ENCODE results near the gene SCML1.

Gene SCML1, protein sequence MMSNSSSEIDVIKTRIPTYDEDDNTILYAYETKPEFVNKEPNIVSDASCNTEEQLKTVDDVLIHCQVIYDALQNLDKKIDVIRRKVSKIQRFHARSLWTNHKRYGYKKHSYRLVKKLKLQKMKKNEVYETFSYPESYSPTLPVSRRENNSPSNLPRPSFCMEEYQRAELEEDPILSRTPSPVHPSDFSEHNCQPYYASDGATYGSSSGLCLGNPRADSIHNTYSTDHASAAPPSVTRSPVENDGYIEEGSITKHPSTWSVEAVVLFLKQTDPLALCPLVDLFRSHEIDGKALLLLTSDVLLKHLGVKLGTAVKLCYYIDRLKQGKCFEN

DNA sequence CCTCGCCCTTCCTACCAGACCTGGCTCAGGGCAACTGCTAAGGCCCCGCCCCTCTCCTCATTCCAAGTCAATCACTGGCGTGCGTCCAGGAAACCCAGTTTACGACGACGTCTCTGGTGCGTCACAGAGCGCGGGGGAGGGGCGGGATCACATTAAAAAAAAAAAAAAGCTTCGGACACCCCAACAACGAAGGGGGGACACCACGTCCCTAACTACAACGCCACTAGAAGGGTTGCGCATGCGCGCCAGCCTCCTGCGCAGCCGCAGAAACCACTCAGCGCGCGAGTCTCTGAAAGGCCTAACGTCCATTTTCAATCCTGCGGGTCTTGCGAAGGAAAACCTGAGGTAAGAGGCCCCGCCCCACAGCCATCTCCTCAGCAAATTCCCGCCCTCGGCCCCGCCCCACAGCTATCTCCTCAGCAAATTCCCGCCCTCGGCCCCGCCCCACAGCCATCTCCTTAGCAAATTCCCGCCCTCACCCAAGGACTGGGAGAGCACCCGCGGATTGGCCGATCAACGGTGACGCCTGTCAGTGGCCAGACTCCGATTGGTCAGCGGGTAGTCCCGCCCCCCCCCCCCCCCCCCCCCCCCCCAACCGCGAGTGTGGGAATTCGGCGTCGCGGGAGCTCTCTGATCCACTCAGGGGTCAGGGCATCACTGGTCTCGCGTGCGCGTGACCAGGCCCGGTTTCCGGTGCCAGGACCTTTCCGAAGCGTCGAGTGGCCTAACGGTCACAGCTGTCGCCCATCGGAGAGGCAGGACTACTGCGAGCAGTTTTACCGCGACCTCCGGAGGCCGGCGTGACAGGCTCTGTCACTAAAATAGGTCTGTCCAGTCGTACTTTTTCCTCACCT, at the start of gene SCML1:
SCML1 (plus strand) TSS at position 638 of the 854 bp plus-strand sequence. CDS start 6,694 bp downstream, outside the sequence.
- DNase-seq, result peak; percentile 90

DNA sequence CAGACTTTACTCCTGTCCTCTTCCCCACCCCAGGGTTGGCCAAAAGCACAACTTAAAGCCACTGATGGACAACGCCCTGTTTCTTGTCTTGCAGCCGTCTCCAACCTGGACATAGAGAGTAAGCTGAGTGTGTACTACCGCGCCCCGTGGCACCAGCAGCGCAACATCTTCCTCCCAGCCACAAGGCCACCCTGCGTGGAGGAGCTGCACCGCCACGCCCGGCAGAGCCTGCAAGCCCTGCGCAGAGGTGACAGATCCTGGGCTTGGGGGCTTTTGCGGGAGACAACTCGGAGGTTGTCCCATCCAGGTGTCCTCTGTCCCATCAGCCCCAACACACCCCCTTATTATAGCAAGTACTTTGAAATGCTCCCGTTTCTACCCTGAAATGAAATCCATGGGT, 49.6 kb upstream of the SCML1 start:
- no peak for DNase-seq

DNA sequence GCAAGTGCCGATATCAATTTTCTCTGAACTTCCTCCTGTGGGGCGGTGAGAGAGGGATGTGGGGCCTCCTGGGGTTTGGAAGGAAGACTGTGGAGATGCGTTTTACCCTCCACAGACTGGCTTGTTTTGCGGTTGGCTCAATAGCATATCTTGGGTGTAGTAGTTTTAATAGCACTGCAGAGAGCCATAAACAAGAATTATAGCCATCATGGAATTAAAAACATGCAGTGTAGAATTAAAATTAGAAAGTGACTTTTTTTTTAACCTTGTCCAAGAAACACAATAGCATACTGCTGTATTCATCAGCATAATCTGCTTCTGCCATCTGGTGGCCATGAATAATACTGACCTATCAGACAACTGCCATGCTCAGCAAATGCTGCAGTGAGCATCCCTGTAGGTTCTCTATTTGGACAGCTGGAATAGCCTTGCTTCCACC, 47.3 kb upstream of the SCML1 start:
- peak; percentile 51 for DNase-seq

DNA sequence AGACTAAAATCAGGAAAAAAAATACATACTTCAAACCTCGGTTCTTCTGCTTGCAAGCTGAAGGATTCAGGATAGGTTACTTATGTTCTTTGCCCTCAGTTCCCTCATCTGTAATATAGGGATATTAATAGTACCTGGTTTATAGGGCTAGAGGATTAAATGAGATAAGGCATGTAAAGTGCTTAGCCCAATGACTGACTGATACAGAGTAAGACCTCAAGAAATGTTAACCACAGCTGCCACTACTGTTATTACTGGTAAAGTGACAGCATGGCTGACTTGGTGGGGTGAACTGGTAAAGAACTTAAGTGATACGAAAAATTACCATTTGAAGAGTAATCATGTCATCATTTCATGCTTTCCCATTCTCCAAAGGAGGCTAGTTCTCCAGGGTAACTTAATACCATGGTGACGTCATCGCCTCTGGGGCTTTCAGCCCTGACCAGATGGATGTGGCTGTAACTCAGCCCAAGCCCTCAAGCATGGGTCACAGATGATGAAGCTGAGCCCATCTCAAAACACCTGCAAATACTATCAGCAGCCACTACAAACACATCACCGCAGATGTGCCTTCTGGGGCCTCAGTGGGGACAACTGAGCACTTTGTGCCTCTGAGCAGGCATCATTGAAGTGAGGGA, 44.5 kb upstream of the SCML1 start:
- DNase-seq, result no peak

DNA sequence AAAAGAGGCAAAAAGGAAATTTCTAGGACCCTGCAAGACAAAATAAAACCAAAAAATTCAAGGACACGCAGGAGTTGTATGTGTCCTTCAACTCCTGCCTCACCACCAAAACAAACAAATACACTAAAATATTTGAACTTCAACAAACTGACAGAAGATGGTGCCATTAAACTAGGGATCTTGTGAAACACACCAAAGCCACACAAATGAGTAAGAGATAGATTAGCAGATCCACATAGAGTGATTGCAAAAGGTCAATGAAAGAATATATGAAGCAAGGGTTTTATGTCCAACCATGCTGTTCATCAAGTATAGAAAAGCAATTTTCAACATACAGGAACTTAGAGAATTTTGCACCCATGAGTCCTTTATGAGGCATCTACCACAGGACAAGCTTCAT, 40.1 kb upstream of the SCML1 start:
- DNase-seq, result no peak

DNA sequence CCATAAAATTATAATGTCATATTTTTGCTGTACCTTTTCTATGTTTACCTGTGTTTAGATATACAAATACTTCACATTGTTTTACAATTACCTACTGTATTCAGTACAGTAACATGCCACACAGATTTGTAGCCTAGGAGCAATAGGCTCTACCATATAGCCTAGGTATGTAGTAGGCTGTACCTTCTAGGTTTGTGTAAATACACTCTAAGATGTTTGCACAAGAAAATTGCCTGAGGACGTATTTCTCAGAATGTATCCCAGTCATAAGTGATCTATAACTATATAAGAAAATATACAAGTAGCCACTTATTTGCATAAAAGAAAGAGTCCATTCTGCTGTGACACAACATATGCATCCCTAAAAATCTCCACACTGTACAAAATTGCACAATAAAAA, 36.3 kb upstream of the SCML1 start:
- DNase-seq, result no peak

DNA sequence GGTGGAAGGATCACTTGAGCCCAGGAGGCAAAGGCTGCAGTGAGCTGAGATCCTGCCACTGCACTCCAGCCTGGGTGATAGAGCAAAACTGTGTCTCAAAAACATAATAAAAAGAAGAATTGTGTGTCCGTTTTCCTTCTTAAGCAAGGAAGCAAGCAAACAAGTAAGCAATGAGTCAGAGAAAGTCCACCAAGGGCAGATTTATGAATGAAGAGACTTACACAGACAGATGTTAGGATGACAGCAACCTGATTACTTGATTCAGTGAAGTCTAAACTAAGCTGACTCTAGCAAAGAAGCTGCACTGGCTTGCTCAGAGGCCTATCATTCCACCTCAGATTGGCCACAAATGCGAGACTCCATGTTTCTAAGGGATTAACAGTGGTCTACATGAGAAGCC, 34.1 kb upstream of the SCML1 start:
- DNase-seq, result no peak

DNA sequence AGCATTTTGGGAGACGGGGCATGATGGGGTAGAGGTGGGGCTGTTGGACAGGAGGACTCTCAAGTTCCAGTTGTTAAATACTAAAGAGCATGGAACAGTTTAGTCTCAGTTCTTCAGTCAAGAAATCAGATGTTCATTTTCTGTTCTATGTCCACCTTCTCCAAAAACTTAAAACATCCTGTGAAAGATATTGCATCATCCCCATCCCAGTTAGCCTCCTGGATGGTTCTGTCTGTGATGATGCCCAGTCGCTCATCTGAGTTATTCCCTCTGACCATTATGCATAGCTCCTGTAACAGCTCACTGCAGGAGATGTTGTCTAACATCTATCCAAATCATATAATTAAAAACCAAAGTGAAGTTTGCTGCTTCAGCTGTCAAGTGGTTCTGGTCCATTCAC, 32.1 kb upstream of the SCML1 start:
- no peak for DNase-seq

DNA sequence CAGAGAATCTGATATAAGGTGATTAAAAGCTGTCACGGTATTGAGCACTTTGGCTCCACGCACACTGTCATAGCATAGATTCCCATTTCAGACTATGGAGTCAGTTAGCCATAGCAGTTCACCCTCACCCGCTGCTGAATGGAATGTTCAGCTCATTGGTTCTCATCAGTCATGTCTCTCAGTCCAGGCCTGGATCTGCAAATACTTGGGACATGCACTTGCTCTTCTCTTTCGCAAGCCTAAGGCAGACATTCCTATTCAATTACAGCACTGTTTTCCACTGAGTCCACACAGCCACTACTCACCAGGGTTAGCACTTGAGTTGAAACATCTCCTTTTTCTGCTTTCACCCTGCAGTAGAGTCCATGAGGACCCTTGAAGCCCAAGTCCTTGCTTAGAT, 30.6 kb upstream of the SCML1 start:
- no peak for DNase-seq

DNA sequence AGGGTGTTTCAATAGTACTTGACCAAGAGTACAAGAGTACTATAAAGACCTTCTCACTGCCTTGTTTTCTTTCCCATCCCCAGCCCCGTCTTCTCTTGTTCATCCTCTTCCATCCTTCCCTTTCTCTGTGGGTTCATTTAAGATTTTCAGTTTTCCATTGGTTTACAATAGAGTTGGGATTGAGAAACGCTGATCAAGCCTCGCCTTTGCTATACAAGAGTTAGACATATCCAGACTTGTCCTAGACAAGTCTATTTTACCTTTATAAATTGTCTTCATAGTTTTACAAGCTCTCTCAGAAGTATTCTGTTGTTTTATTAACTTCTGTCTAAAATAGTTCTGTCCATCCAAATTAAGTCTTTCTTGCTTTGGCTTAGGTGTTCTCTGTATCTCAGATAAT, 29.6 kb upstream of the SCML1 start:
- DNase-seq, result no peak

DNA sequence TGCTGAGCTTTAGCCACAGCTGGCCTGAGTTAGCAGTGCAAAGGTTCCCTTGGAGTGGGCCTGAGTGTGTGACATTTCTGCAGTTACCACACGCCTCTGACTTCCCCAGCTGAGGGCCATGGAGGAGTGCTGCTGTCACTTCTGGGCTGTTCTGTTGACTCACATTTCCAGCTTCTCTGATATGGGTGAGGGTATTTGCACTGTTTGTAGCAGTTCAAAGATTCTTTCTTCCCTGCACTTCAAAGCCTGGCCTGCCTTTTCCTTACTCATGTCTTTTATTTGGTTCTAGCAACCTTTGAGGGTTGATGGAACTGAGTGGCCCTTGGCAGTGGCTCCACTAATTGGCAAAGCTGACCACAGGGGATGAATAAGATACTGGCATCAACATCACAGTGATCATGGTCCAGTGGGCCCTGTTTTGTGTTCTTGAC, 26.4 kb upstream of the SCML1 start:
- DNase-seq, result no peak

DNA sequence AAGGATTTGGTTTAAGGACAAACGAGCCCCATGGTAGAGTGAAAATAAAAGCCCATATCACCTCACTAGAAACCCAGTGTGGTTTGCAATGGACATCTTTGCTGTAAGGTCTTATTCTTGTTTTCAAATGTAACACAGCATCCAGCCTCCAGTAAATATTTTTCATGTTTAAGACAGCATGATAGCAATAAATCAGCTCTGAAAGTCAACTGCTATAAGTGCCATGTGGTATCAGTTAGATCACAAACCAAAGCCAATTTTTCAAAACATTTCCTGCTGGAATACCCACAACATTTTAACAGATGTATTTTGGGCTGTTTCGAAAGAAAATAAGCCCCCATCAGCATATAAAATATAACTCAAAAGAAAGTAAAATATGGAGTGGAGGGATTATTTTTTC, 24.0 kb upstream of the SCML1 start:
- no peak for DNase-seq

DNA sequence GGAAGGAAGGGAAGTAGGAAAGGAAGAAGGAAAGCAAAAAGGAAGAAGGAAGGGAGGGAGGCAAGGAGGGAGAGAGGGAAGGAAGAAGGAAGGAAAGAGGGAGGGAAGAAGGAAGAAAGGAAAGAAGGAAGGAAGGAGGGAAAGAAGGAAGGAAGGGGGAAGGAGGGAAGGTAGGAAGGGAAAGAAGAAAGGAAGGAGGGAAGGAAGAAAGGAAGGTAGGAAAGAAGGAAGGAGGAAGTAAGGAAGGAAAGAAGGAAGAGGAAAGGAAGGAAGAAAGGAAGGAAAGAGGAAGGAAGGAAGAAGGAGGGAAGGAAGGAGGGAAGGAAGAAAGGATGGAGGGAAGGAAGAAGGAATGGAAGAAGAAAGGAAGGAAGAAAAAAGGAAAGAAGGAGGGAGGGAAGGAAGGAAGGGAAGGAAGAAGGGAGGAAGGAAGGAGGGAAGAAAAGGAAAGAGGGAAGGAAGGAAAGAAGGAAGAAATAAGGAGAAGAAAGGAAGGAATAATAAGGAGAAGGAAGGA, 18.6 kb upstream of the SCML1 start:
- DNase-seq, result no peak

DNA sequence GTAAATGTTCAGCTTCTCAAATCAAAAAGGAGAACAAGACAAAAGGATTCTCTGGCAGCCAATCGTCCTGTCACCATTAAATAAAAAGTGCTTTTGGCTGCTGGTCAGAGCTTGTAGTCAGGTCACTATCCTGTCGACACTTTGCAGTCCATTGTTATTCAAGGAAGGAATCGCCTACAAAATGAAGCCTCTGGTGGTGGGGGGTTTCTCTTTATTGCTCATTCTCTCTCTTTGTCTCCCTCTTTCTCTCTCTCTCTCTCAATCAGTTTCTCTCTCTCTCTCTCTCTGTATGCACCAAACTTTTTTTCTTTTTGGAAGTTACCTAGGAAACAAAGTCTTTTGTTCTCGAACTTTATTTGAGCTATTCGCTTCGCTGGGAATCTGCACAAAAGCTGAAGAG, 17.6 kb upstream of the SCML1 start:
- DNase-seq, result no peak

DNA sequence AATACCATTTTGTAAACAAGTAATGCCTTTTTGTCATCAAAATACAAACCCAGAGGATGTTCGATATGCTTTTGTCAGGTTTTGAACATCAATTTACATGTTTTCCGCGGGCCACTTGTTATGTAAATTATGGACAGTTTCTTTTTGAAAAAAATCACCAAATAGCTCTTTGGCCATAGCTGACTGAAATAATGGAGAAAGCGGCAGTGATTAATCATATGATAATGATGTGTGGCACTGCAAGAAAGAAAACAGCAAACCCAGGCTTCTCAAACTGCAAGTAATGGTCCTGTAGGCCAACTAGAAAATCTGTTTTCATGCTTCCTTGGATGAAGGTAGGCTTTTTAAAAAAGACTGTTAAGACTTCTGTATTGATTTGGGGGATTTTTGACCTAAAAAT, 15.6 kb upstream of the SCML1 start:
- no peak for DNase-seq

DNA sequence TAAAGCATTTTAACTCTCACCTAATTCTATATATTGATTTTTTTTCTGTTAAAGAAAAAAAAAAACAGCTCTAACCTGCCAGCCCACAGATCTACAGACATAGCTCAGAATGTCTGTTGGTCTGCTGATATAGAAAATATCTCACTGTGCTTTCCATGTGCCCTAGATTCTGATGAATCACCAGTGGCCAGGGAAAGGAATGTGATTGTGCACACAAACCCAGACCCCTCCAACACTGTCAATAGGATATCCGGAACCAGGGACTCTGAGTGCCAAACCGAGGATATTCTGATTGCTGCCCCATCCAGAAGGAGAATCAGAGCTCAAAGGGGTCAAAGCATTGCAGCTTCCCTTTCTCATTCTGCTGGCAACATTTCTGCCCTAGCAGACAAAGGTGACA, 12.1 kb upstream of the SCML1 start:
- no peak for DNase-seq

DNA sequence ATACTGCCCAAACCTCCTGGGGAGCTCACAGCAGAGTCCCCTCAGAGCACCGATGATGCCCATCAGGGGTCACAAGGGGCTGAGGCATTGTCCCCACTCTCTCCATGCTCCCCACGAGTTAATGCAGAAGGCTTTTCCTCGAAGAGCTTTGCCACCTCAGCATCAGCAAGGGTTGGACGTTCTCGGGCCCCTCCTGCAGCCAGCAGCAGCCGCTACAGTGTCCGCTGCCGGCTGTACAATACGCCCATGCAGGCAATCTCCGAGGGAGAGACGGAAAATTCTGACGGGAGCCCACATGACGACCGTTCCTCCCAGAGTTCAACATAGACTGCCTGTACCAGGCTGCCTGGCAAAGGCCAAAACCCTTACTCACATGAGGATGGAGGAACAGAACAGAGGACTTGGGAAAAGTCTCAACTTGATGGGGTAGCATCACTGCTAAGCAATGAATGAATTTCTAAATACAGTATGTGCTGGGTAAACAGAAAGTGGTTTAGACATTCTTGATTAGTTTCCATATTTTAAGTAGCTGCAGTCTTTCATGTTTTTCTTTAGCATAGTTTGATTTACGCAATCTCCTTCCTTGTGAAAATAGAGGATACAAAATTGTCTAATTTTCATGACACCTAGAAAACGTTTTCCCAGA, 5.0 kb upstream of the SCML1 start:
- DNase-seq, result no peak

DNA sequence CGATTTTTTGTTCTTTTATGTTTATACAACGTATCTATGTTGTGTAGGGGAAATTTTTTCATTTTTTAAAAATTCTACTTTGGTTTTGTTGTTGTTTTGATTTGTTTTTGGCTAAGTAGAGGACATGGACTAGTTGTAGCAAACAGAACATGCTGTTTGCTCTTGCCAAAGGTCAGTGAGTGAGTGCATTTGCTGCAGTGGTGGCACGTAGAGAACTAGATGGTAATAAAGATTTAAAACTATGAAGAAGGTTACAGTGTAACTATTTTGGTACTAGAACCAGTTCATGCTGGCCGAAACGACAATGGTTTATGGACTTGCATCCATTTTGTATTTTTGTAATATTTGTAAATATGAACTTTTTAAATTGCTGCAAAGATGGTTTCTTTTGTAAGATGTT, 1.9 kb upstream of the SCML1 start:
- no peak for DNase-seq

DNA sequence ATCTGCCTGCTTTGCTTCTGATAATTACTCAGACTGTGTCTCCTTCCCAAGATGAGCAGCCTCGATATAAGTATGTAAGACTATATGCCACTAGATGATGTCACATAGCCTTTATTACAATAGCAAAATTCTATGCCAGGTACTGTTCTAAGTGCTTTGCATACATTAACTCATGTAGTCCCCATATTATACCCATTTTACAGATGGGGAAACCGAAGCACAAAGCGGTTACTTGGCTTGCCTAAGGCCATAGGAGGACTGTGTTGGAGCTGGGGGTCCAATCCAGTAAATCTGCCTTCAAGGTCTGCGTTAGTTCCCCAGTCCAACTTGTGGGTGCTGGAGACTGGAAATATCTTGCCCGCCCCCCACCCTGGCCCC, 826 bp upstream of the SCML1 start:
- no peak for DNase-seq

DNA sequence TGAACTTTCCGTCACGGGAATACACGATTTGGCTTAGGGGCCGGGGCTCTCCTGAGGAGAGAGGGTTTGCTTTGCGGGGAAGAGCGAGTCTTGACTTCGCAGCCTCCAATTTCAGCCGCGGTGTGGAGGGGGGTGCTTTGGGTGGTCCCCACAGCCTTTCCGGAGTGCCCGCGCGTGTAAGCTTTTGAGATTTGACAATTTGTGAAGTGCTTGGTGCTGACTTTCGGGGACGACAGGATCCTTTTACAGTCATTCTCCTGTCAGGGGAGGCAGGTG, 355 bp downstream of the SCML1 start:
- no peak for DNase-seq

DNA sequence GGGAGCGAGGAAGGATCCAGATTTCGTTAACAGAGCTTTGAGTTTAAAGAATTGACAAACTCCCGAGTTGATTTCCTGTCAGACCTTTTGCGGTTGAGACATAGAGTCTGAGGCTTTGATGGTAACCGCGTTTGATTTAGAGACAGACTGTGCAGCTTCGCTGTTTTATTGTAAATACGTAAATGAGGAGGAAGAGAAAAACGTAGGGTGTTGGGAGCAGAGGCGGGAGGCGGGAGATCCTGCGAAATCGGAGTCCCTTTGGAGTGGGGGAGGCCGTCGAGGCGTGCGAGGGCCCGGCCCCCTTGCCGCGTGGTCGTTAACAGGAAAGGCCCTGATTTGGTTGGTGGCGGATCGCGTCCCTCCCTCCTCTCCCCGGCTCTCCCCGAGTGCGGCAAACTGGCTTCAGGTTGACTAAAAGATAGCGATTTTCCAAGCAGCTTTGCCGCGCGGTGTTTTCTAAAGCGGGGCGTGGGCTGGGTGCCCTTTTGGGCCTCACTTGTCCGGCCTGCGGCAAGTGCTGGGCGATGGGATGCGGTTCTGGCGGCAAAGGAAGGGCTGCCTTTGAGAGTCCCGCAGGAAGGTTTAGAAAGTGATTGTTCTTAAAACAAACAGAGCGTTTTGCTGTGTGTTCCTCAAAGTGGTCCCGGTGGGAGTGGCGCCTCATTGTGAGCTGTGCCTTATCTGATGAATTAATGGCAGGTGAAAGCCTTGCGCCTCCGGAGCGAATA, 857 bp downstream of the SCML1 start:
- DNase-seq, result peak; percentile 69

DNA sequence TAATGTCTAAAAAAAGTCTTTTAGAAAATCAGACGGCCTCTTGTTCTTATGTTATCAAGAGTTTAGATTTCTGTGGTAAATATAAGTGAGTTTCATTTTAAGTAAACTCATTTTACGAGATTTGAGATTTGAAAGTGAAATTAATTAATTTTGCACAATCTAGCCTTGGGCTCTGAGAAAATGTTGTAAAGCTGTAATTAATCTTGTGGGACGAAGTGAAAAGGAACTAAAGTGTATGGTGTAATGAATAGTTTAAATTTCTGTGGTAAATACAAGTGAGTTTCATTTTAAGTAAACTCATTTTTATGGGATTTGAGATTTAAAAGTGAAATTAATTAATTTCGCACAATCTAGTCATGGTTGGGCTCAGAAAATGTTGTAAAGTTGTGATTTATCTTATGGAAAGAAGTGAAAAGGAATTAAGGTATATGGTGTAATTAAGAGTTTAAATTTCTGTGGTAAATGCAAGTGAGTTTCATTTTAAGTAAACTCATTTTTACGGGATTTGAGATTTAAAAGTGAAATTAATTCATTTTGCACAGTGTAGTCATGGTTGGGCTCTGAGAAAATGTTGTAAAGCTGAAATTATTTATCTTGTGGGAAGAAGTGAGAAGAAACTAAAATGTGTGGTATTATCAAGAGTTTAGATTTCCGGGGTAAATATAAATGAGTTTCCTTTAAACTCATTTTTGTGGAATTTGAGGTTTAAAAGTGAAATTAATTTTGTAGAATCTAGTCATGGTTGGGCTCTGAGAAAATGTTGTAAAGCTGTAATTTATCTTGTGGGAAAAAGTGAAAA, 1.6 kb downstream of the SCML1 start:
- no peak for DNase-seq
